ENCODE data around the gene SAP30L.

Gene SAP30L

DNA sequence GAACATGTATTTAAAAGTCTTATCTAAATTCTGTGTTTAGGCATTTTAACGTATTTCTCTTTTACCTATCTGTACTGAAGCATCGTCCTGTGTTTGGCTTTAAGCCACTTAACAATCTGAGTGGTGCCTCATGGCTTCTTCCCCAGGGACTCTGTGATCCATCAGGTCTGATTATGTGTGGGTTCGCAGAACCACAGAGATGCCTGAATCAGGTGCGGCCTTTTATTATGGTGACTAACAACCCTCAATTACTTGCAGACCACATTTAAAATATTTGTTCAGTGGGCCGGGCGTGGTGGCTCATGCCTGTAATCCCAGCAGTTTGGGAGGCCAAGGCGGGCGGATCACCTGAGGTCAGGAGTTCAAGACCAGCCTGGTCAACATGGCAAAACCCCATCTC, 39.6 kb upstream of the SAP30L start:
- CTCF ChIA-PET: interaction anchor here (0.5 to 8.9 kb wide), 40 partner anchors 9 to 357 kb away, joined by 3 to 141 read pairs (median 5); partner anchors contain the start of gene GALNT10

DNA sequence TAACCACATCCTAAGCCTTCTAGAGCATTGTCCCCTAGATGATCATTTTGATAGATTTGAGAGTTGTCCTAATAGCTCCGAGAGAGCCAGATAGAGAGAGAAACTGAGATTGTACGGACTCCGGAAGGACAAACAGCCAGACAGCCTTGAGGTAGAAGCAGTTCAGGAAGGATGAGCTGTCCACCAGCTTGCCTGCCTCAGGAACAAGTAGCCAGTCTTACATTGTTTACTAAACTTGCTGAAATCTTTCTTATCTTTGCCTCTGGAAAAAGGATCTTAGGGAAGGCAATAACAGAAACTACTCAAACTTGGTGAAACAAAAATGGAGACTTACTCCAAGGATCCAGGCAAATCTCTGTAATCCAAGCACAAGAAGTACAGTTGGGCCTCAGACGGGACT, 39.0 kb upstream of the SAP30L start:
- CTCF ChIA-PET: interaction anchor here (0.6 to 8.9 kb wide), 11 partner anchors 8 to 349 kb away, joined by 3 to 141 read pairs (median 4); partner anchors contain the start of gene GALNT10
- TF ChIP-seq, protein P1, sequence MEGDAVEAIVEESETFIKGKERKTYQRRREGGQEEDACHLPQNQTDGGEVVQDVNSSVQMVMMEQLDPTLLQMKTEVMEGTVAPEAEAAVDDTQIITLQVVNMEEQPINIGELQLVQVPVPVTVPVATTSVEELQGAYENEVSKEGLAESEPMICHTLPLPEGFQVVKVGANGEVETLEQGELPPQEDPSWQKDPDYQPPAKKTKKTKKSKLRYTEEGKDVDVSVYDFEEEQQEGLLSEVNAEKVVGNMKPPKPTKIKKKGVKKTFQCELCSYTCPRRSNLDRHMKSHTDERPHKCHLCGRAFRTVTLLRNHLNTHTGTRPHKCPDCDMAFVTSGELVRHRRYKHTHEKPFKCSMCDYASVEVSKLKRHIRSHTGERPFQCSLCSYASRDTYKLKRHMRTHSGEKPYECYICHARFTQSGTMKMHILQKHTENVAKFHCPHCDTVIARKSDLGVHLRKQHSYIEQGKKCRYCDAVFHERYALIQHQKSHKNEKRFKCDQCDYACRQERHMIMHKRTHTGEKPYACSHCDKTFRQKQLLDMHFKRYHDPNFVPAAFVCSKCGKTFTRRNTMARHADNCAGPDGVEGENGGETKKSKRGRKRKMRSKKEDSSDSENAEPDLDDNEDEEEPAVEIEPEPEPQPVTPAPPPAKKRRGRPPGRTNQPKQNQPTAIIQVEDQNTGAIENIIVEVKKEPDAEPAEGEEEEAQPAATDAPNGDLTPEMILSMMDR (IDR thresholded peaks at IDR 0.05; ENCODE audit: insufficient read depth, low read length, missing control alignments): no peak
- POLR2A ChIA-PET: no interaction called here
- no peak for DNase-seq (ENCODE audit: low read depth, low spot score)
- no peak overlapping the region for H3K4me3 ChIP-seq (ENCODE audit: low read depth, low read length)

More for the DNA sequence above, 39.6 kb upstream of the SAP30L start:
- no peak overlapping the region for H3K4me3 ChIP-seq (ENCODE audit: low read depth, low read length)
- POLR2A ChIA-PET: interaction anchor here (1.1 kb wide), 1 partner anchor 215 kb away, joined by 3 read pairs; the partner anchor contains the start of gene GALNT10
- TF ChIP-seq, protein P1 (IDR thresholded peaks at IDR 0.05; ENCODE audit: insufficient read depth, low read length, missing control alignments): no peak
- no peak for DNase-seq (ENCODE audit: low read depth, low spot score)

DNA sequence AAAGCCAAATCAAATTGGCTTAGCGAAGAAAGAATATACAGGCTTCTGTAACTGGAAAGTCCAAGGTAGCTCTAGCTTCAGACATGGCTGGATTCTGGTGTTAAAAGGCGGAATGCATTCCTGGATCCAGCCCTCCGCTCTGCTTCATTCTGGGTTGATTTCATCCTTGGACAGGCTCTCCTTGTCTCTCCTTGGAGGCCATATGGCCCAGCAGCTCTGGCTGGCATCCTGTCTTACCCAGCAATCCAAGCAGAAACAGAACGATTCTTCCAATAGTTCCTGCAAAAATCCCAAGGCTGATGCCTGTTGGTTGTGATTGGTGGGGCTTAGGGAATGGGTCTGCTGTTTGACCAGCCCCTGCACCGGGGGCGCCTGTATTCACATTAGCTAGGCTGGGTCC, 37.0 kb upstream of the SAP30L start:
- TF ChIP-seq, protein P1 (IDR thresholded peaks at IDR 0.05; ENCODE audit: insufficient read depth, low read length, missing control alignments): no peak
- ChIA-PET CTCF (interaction anchor here (1.1 to 8.9 kb wide), 5 partner anchors 13 to 352 kb away, joined by 3 to 141 read pairs (median 7); no protein-coding TSS in a partner anchor), POLR2A (no interaction called here)
- DNase-seq (ENCODE audit: low read depth, low spot score): no peak
- H3K4me3 ChIP-seq (ENCODE audit: low read depth, low read length): no peak overlapping the region

DNA sequence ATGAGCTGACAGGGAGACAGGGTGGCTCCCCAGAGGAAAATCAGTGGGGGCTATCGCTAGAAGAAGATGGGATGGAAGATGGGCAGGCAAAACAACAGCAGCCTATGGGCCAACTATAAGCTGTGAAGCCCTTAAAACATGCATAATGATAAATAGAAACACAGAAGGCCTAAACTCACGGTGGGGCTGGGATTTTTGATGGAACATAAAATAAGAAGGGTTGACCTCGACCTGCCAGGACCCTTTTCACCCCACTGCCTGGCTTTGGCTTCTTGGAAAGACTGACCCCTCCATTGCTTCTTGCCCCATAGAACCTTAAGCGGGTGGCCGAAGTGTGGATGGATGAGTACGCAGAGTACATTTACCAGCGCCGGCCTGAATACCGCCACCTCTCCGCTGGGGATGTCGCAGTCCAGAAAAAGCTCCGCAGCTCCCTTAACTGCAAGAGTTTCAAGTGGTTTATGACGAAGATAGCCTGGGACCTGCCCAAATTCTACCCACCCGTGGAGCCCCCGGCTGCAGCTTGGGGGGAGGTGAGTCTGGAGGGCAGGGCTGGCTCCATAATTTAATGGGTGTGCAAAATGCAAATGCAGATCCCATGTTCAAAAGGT, 36.5 kb upstream of the SAP30L start:
- no peak for DNase-seq (ENCODE audit: low read depth, low spot score)
- ChIA-PET CTCF (interaction anchor here (1.1 to 8.9 kb wide), 6 partner anchors 13 to 353 kb away, joined by 3 to 141 read pairs (median 6); no protein-coding TSS in a partner anchor), POLR2A (no interaction called here)
- TF ChIP-seq, protein P1 (IDR thresholded peaks at IDR 0.05; ENCODE audit: insufficient read depth, low read length, missing control alignments): no peak
- no peak overlapping the region for H3K4me3 ChIP-seq (ENCODE audit: low read depth, low read length)

DNA sequence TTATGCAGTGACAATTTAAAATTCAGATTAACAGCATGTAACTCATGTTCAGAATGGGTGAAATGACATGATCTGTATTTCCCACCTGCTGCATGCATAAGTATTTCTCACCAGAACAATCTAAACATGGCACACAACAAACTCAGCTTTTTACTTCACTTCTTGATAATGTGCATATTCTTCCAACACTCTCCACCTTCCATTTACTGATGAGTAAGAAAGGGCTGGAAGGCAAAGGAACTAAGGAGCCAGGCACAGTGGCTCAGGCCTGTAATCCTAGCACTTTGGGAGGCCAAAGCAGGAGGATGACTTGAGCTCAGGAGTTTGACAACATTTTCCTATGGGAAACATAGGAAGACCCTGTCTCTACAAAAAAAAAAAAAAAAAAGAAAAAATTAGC, 35.8 kb upstream of the SAP30L start:
- H3K4me3 ChIP-seq (ENCODE audit: low read depth, low read length): no peak overlapping the region
- TF ChIP-seq, protein P1 (IDR thresholded peaks at IDR 0.05; ENCODE audit: insufficient read depth, low read length, missing control alignments): no peak
- POLR2A ChIA-PET: no interaction called here
- no peak for DNase-seq (ENCODE audit: low read depth, low spot score)
- CTCF ChIA-PET: interaction anchor here (1.3 to 8.9 kb wide), 5 partner anchors 211 to 335 kb away, joined by 3 to 141 read pairs (median 7); no protein-coding TSS in a partner anchor

DNA sequence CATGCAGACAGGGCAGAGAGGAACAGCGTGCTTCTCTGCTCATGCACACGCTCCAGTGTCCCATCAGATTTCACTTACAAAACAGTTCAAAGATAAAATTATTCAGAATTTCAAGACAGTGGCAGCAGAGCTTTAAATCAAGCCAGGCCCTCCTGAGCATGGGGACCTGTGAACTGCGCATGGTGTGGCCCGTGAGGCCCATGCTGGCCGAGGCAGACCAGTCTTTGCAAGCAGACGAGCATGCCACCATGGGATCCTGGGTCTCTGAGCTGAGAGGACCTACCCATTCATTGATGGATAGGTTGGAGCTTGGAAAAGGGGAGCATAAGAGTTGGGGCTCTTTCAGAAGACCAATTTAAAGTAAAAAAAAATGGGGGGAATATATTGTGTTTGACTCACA, 35.0 kb upstream of the SAP30L start:
- DNase-seq (ENCODE audit: low read depth, low spot score): no peak
- no peak overlapping the region for H3K4me3 ChIP-seq (ENCODE audit: low read depth, low read length)
- CTCF ChIA-PET: interaction anchor here (1.4 to 8.9 kb wide), 4 partner anchors 10 to 336 kb away, joined by 3 to 141 read pairs (median 5); no protein-coding TSS in a partner anchor
- TF ChIP-seq, protein P1 (IDR thresholded peaks at IDR 0.05; ENCODE audit: insufficient read depth, low read length, missing control alignments): no peak
- POLR2A ChIA-PET: no interaction called here

Measured in AG04449 (cell line).